Stromal cell of bone marrow (primary cell): ENCODE results near the gene KCNIP3.
"Not testable (repeated sequence)": the region's sequence is repeated elsewhere in the genome, so short reads cannot be mapped to it uniquely, and the experiment has no call there.

ENCODE experiments used
- DNase-seq: peaks from one replicate; pipeline ENCODE4 v3.0.0-alpha.2; 2012; ENCODE audit warnings: low read depth

Gene KCNIP3

GRCh38 chr2:95347681-95348608, 50.8 kb downstream of the KCNIP3 start:
- DNase-seq: no peak

GRCh38 chr2:95348609-95349567, 51.7 kb downstream of the KCNIP3 start:
- no peak for DNase-seq

- no peak for DNase-seq
These were observed 52.6 kb downstream of the KCNIP3 start for GRCh38 chr2:95349568-95350322.

- no peak for DNase-seq
These were observed 53.2 kb downstream of the KCNIP3 start for GRCh38 chr2:95350368-95350767.

- no peak for DNase-seq
These were observed 53.8 kb downstream of the KCNIP3 start for GRCh38 chr2:95350774-95351597.

GRCh38 chr2:95351598-95351915, 54.4 kb downstream of the KCNIP3 start:
- DNase-seq: no peak

GRCh38 chr2:95352310-95353054, 55.3 kb downstream of the KCNIP3 start:
- DNase-seq: no peak

GRCh38 chr2:95353055-95353575, 56.0 kb downstream of the KCNIP3 start:
- no peak for DNase-seq

- no peak for DNase-seq
These were observed 56.7 kb downstream of the KCNIP3 start for GRCh38 chr2:95353613-95354468.

GRCh38 chr2:95354469-95354901, 57.3 kb downstream of the KCNIP3 start:
- DNase-seq: no peak

GRCh38 chr2:95354925-95355324, 57.8 kb downstream of the KCNIP3 start:
- no peak for DNase-seq

- not testable (repeated sequence) for DNase-seq
These were observed 58.3 kb downstream of the KCNIP3 start for GRCh38 chr2:95355486-95355885.

- DNase-seq: no peak
These were observed 59.9 kb downstream of the KCNIP3 start for GRCh38 chr2:95356821-95357700.

GRCh38 chr2:95357717-95358280, 60.7 kb downstream of the KCNIP3 start:
- DNase-seq: no peak

GRCh38 chr2:95359031-95359430, 61.9 kb downstream of the KCNIP3 start:
- peak; percentile 20 for DNase-seq

- no peak for DNase-seq
These were observed 62.4 kb downstream of the KCNIP3 start for GRCh38 chr2:95359501-95359930.

GRCh38 chr2:95361216-95361980, 64.3 kb downstream of the KCNIP3 start:
- DNase-seq: no peak
